NB4 (cell line): ENCODE data around the gene NEK1.

ENCODE experiments used
- CTCF ChIP-seq: IDR thresholded peaks from one replicate; pipeline ENCODE4 v1.5.1; 2012; ENCODE audit warnings: low read depth, low read length
- TF ChIP-seq, protein P1 (sequence below): IDR thresholded peaks from 2 replicates; pipeline ENCODE4 v1.6.1; 2011; ENCODE audit warnings: low read depth, low read length

DNA sequence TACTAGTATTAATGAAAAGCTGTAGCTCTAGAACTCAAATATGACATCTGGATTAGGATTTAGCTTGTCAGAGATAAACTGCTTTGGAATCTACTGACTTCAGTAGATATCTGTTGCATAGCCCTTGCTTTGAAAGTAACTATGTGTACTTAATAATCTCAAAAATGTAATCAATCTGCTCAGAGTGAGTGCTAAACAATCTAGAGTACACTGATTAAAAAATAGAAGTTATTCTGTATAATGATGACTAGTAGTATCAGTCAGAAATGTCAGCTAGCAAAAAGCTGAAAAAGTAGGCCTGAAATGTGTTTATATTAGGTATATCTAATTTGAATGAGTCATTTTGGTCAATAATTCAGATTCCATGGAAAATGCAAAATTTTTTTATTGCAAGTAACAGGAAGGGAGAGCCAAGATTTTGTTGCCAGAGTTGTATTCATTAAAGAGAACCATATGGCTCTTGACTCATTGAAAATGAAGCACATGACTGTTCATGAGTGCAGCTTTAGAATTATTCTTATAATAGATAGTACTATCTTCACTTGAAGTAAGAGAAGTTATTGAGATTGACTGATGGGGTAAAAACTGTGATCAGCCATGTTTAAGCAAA is 28.0 kb upstream of the NEK1 start:
- TF ChIP-seq CTCF: no peak
- TF ChIP-seq, protein P1, sequence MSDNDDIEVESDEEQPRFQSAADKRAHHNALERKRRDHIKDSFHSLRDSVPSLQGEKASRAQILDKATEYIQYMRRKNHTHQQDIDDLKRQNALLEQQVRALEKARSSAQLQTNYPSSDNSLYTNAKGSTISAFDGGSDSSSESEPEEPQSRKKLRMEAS: no peak
